ENCODE measurements around the gene RPS6KC1.
"Not testable (repeated sequence)": the region's sequence is repeated elsewhere in the genome, so short reads cannot be mapped to it uniquely, and the experiment has no call there.

Gene RPS6KC1

GRCh38 chr1:213107613-213108012 is 56.6 kb downstream of the RPS6KC1 start:
- Histone ChIP-seq H3K14ac (ENCODE audit: low read length) (no peak overlapping the region), H3K4me3 (ENCODE audit: low read depth, low read length) (no peak overlapping the region), H3K23ac (ENCODE audit: low read length) (no peak overlapping the region), H2BK120ac (ENCODE audit: insufficient read depth, low read length, poor library complexity) (no peak overlapping the region), H2AK5ac (ENCODE audit: low read length) (no peak overlapping the region), H2BK5ac (ENCODE audit: low read depth, low read length, poor library complexity) (no peak overlapping the region), H3K9ac (ENCODE audit: low read length) (no peak overlapping the region), H2BK12ac (ENCODE audit: low read length) (no peak overlapping the region), H3K4me1 (ENCODE audit: control insufficient read depth in 1 of 2, insufficient read depth in 2 of 2, low read length in 2 of 2) (no peaks in the 10 kb centered on the region), H3K18ac (ENCODE audit: low read length) (no peak overlapping the region), H3K79me2 (ENCODE audit: control insufficient read depth, insufficient read depth, low read length, poor library complexity) (no peaks in the 10 kb centered on the region), H3K9me3 (ENCODE audit: insufficient read depth, low read depth, low read length) (no peaks in the 10 kb centered on the region), H4K12ac (ENCODE audit: low read depth, low read length) (no peak overlapping the region), H3K27ac (ENCODE audit: low read depth, low read length) (no peak overlapping the region), H3K4me2 (ENCODE audit: low read length) (no peak overlapping the region), H3K4ac (ENCODE audit: low read depth, low read length) (no peak overlapping the region), H3K27me3 (ENCODE audit: insufficient read depth, low read length) (no peaks in the 10 kb centered on the region), H3K79me1 (ENCODE audit: low read length) (no peaks in the 10 kb centered on the region), H3K36me3 (ENCODE audit: control insufficient read depth in 1 of 2, insufficient read depth in 2 of 2, low read length in 2 of 2) (no peaks in the 10 kb centered on the region), H4K91ac (ENCODE audit: low read depth, low read length) (no peak overlapping the region), H2AFZ (ENCODE audit: insufficient read depth, low read length, poor library complexity) (no peak overlapping the region), H4K8ac (ENCODE audit: low read depth, low read length) (no peak overlapping the region)
- no CpG with 5 or more reads among the region's 2 CpGs for WGBS (ENCODE audit: extremely low coverage, insufficient coverage, insufficient read length)
- DNase-seq: no peak

- Histone ChIP-seq H3K79me1 (ENCODE audit: low read length) (no peaks in the 10 kb centered on the region), H3K23ac (ENCODE audit: low read length) (no peak overlapping the region), H3K9me3 (ENCODE audit: insufficient read depth, low read depth, low read length) (no peaks in the 10 kb centered on the region), H3K14ac (ENCODE audit: low read length) (no peak overlapping the region), H2AK5ac (ENCODE audit: low read length) (no peak overlapping the region), H2BK5ac (ENCODE audit: low read depth, low read length, poor library complexity) (no peak overlapping the region), H2BK120ac (ENCODE audit: insufficient read depth, low read length, poor library complexity) (no peak overlapping the region), H3K27me3 (ENCODE audit: insufficient read depth, low read length) (no peaks in the 10 kb centered on the region), H3K4ac (ENCODE audit: low read depth, low read length) (no peak overlapping the region), H3K4me1 (ENCODE audit: control insufficient read depth in 1 of 2, insufficient read depth in 2 of 2, low read length in 2 of 2) (no peaks in the 10 kb centered on the region), H4K91ac (ENCODE audit: low read depth, low read length) (no peak overlapping the region), H2AFZ (ENCODE audit: insufficient read depth, low read length, poor library complexity) (no peak overlapping the region), H3K9ac (ENCODE audit: low read length) (no peak overlapping the region), H3K4me3 (ENCODE audit: low read depth, low read length) (no peak overlapping the region), H3K79me2 (ENCODE audit: control insufficient read depth, insufficient read depth, low read length, poor library complexity) (no peaks in the 10 kb centered on the region), H3K4me2 (ENCODE audit: low read length) (no peak overlapping the region), H3K18ac (ENCODE audit: low read length) (no peak overlapping the region), H3K27ac (ENCODE audit: low read depth, low read length) (no peak overlapping the region), H4K8ac (ENCODE audit: low read depth, low read length) (no peak overlapping the region), H3K36me3 (ENCODE audit: control insufficient read depth in 1 of 2, insufficient read depth in 2 of 2, low read length in 2 of 2) (no peaks in the 10 kb centered on the region), H4K12ac (ENCODE audit: low read depth, low read length) (no peak overlapping the region), H2BK12ac (ENCODE audit: low read length) (no peak overlapping the region)
- no CpG with 5 or more reads among the region's 4 CpGs for WGBS (ENCODE audit: extremely low coverage, insufficient coverage, insufficient read length)
- DNase-seq: no peak
Measured at GRCh38 chr1:213110349-213111300, 59.6 kb downstream of the RPS6KC1 start.

- no peak overlapping the region for H4K91ac ChIP-seq (ENCODE audit: low read depth, low read length)
- no peak overlapping the region for H3K9ac ChIP-seq (ENCODE audit: low read length)
- no CpG with 5 or more reads among the region's 2 CpGs for WGBS (ENCODE audit: extremely low coverage, insufficient coverage, insufficient read length)
- H3K4ac ChIP-seq (ENCODE audit: low read depth, low read length): no peak overlapping the region
- no peak overlapping the region for H3K27ac ChIP-seq (ENCODE audit: low read depth, low read length)
- H3K79me2 ChIP-seq (ENCODE audit: control insufficient read depth, insufficient read depth, low read length, poor library complexity): no peaks in the 10 kb centered on the region
- no peak for DNase-seq
- H3K79me1 ChIP-seq (ENCODE audit: low read length): no peaks in the 10 kb centered on the region
- no peaks in the 10 kb centered on the region for H3K9me3 ChIP-seq (ENCODE audit: insufficient read depth, low read depth, low read length)
- H3K18ac ChIP-seq (ENCODE audit: low read length): no peak overlapping the region
- H4K12ac ChIP-seq (ENCODE audit: low read depth, low read length): no peak overlapping the region
- no peak overlapping the region for H3K4me3 ChIP-seq (ENCODE audit: low read depth, low read length)
- no peak overlapping the region for H4K8ac ChIP-seq (ENCODE audit: low read depth, low read length)
- no peaks in the 10 kb centered on the region for H3K36me3 ChIP-seq (ENCODE audit: control insufficient read depth in 1 of 2, insufficient read depth in 2 of 2, low read length in 2 of 2)
- H2AFZ ChIP-seq (ENCODE audit: insufficient read depth, low read length, poor library complexity): no peak overlapping the region
- H2AK5ac ChIP-seq (ENCODE audit: low read length): no peak overlapping the region
- H2BK120ac ChIP-seq (ENCODE audit: insufficient read depth, low read length, poor library complexity): no peak overlapping the region
- H3K14ac ChIP-seq (ENCODE audit: low read length): no peak overlapping the region
- no peak overlapping the region for H3K4me2 ChIP-seq (ENCODE audit: low read length)
- no peaks in the 10 kb centered on the region for H3K27me3 ChIP-seq (ENCODE audit: insufficient read depth, low read length)
- H3K4me1 ChIP-seq (ENCODE audit: control insufficient read depth in 1 of 2, insufficient read depth in 2 of 2, low read length in 2 of 2): no peaks in the 10 kb centered on the region
- H2BK5ac ChIP-seq (ENCODE audit: low read depth, low read length, poor library complexity): no peak overlapping the region
- no peak overlapping the region for H2BK12ac ChIP-seq (ENCODE audit: low read length)
- no peak overlapping the region for H3K23ac ChIP-seq (ENCODE audit: low read length)
Measured at GRCh38 chr1:213111502-213111901, 60.5 kb downstream of the RPS6KC1 start.

- H2BK12ac ChIP-seq (ENCODE audit: low read length); H3K9ac ChIP-seq (ENCODE audit: low read length); H3K4ac ChIP-seq (ENCODE audit: low read depth, low read length); H2AK5ac ChIP-seq (ENCODE audit: low read length); H4K12ac ChIP-seq (ENCODE audit: low read depth, low read length); H3K79me2 ChIP-seq (ENCODE audit: control insufficient read depth, insufficient read depth, low read length, poor library complexity); H2AFZ ChIP-seq (ENCODE audit: insufficient read depth, low read length, poor library complexity); H3K79me1 ChIP-seq (ENCODE audit: low read length); H4K8ac ChIP-seq (ENCODE audit: low read depth, low read length); H3K4me2 ChIP-seq (ENCODE audit: low read length); H3K27ac ChIP-seq (ENCODE audit: low read depth, low read length); H3K36me3 ChIP-seq (ENCODE audit: control insufficient read depth in 1 of 2, insufficient read depth in 2 of 2, low read length in 2 of 2); H3K4me1 ChIP-seq (ENCODE audit: control insufficient read depth in 1 of 2, insufficient read depth in 2 of 2, low read length in 2 of 2); H3K18ac ChIP-seq (ENCODE audit: low read length); H4K91ac ChIP-seq (ENCODE audit: low read depth, low read length); H3K9me3 ChIP-seq (ENCODE audit: insufficient read depth, low read depth, low read length); H3K27me3 ChIP-seq (ENCODE audit: insufficient read depth, low read length); H2BK5ac ChIP-seq (ENCODE audit: low read depth, low read length, poor library complexity); H2BK120ac ChIP-seq (ENCODE audit: insufficient read depth, low read length, poor library complexity); H3K4me3 ChIP-seq (ENCODE audit: low read depth, low read length); DNase-seq; H3K23ac ChIP-seq (ENCODE audit: low read length); H3K14ac ChIP-seq (ENCODE audit: low read length): not testable (repeated sequence)
- WGBS (ENCODE audit: extremely low coverage, insufficient coverage, insufficient read length): no CpG with 5 or more reads among the region's 3 CpGs
Measured at GRCh38 chr1:213112723-213113122, 61.7 kb downstream of the RPS6KC1 start.

Data from trophoblast cell (in vitro differentiated cells and primary cell).